WI38 (cell line): ENCODE measurements around the gene EFCAB14.

ENCODE experiments used
- H3K4me3 ChIP-seq: 2 replicates; pipeline ENCODE4 v1.5.1; 2011; ENCODE audit warnings: low read depth, mild to moderate bottlenecking, control low read depth, low read length
- CTCF ChIP-seq: IDR thresholded peaks from 2 replicates; pipeline ENCODE4 v1.5.1; 2012; ENCODE audit warnings: low read depth, mild to moderate bottlenecking, control low read depth, low read length

Gene EFCAB14

DNA sequence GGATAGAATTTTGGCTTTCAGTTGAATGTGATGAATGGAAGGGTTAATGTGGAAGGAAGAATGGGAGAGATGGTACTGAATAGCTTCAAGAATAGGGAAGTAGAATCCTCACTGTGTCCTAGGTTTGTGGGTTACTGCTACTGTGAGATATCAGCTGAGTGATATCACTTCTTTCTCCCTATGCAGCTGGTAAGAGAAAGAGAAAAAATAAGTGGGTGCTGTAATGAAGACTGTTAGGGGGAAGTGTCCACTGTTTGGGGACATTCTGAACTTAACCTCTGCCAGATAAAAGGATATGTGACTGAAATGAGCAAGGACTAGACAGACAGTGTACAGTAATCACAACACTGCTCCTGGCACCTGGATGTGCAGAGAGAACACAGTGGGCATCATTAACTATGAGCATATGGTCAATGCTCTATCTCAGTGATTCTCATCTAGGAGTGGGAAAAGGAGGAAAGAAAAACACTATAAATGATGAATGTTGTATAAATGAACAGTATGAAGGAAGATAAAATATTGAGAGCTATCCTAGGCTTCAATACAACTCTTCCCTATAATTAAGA, 76.7 kb downstream of the EFCAB14 start:
- no peak overlapping the region for H3K4me3 ChIP-seq
- no peak for TF ChIP-seq CTCF

GRCh38 chr1:46639547-46639946, 79.4 kb downstream of the EFCAB14 start:
- TF ChIP-seq CTCF: no peak

GRCh38 chr1:46638921-46639320, 80.0 kb downstream of the EFCAB14 start:
- no peak for TF ChIP-seq CTCF
- H3K4me3 ChIP-seq: no peak overlapping the region

More at GRCh38 chr1:46639547-46639946, 79.4 kb downstream of the EFCAB14 start:
- H3K4me3 ChIP-seq: no peak overlapping the region

GRCh38 chr1:46637444-46638083, 81.3 kb downstream of the EFCAB14 start:
- H3K4me3 ChIP-seq: no peak overlapping the region
- TF ChIP-seq CTCF: no peak

GRCh38 chr1:46635205-46635604, 83.7 kb downstream of the EFCAB14 start:
- no peak for TF ChIP-seq CTCF
- no peak overlapping the region for H3K4me3 ChIP-seq

- H3K4me3 ChIP-seq: no peak overlapping the region
- TF ChIP-seq CTCF: no peak
Measured at GRCh38 chr1:46630719-46631118, 88.2 kb downstream of the EFCAB14 start.
